AG10803 (cell line): ENCODE measurements around the gene AGTRAP.

Experiments used
- DNase-seq: peaks from one replicate; pipeline ENCODE4 v3.0.0; 2010; ENCODE audit warnings: low read depth
- H3K4me3 ChIP-seq: 2 replicates; pipeline ENCODE4 v1.5.1; 2011; ENCODE audit warnings: mild to moderate bottlenecking, low read length, control low read depth
- TF ChIP-seq, protein P1 (sequence below): conservative IDR thresholded peaks from 2 replicates; pipeline ENCODE4 v1.5.1; 2011; ENCODE audit warnings: mild to moderate bottlenecking, low read length, control low read depth, inconsistent platforms

The AGTRAP gene

DNA sequence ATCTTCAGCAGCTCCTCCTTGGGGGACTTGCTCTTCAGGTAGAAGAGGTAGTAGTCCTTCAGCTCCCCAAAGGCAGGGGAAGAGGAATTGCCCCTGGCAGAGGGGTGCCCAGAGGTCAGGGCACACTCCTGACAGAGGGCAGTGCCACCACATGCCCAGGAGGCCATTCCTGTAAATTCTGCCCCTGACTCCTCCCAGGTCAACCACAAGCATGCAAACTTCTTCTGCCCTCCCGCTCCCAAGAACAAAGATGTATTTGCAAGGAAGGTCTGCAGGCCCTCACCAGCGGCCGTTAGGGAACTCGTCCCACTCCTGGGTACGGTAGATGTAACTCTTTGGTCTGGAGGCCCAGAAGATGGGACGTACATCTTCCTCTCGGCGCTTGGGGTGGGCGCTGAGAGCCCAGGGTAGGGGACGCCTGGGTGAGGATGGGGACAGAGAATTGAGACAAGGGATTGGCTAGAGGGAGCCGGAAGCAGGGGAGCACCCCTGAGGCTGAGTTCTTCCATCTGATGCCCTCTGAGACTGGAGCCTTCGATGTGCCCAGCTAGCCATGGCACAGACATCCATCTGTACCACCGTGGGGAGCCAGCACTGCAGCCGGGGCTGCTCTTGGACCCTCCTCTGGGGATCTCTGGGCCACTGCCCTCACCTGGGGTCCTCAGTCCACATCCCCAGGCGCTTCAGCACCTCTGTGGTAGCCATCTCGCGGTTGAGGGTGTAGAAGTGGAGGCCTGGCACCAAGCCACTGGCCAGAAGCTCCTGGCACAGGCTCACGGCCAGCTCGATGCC is 58.7 kb downstream of the AGTRAP start:
- DNase-seq, result no peak
- TF ChIP-seq, protein P1, sequence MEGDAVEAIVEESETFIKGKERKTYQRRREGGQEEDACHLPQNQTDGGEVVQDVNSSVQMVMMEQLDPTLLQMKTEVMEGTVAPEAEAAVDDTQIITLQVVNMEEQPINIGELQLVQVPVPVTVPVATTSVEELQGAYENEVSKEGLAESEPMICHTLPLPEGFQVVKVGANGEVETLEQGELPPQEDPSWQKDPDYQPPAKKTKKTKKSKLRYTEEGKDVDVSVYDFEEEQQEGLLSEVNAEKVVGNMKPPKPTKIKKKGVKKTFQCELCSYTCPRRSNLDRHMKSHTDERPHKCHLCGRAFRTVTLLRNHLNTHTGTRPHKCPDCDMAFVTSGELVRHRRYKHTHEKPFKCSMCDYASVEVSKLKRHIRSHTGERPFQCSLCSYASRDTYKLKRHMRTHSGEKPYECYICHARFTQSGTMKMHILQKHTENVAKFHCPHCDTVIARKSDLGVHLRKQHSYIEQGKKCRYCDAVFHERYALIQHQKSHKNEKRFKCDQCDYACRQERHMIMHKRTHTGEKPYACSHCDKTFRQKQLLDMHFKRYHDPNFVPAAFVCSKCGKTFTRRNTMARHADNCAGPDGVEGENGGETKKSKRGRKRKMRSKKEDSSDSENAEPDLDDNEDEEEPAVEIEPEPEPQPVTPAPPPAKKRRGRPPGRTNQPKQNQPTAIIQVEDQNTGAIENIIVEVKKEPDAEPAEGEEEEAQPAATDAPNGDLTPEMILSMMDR, result no peak

DNA sequence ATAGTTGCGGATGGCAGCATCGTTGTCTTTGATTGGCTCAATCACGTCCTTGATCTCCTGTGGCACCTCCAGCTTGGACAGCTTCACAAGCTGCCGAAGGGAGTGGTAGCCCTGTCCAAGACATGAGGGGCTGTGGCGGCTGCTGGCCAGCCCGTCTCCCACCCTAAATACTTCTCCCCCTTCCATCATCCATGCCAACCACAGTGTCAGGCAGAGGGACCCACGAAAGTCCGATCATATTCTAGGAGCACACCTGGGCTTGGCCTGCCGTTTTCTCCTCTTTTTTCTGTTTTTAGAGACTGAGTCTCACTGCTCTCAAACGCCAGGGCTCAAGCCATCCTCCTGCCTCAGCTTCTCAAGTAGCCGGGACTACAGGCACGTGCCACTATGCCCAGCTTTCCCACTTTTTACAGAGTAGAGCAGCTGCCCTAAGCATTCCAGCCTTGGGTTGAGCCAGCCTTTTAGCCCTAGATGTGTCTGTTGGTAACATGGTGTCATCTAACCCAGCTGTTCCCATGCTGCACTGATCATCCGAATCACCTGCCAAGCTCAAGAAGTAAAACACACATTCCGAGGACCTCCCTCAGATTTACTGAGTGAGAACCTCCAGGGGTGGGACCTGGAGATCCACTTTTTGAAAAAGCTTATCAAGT is 59.4 kb downstream of the AGTRAP start:
- TF ChIP-seq, protein P1, result no peak
- H3K4me3 ChIP-seq, result no peak overlapping the region
- DNase-seq, result no peak

More for the DNA sequence above, 58.7 kb downstream of the AGTRAP start:
- no peak overlapping the region for H3K4me3 ChIP-seq

DNA sequence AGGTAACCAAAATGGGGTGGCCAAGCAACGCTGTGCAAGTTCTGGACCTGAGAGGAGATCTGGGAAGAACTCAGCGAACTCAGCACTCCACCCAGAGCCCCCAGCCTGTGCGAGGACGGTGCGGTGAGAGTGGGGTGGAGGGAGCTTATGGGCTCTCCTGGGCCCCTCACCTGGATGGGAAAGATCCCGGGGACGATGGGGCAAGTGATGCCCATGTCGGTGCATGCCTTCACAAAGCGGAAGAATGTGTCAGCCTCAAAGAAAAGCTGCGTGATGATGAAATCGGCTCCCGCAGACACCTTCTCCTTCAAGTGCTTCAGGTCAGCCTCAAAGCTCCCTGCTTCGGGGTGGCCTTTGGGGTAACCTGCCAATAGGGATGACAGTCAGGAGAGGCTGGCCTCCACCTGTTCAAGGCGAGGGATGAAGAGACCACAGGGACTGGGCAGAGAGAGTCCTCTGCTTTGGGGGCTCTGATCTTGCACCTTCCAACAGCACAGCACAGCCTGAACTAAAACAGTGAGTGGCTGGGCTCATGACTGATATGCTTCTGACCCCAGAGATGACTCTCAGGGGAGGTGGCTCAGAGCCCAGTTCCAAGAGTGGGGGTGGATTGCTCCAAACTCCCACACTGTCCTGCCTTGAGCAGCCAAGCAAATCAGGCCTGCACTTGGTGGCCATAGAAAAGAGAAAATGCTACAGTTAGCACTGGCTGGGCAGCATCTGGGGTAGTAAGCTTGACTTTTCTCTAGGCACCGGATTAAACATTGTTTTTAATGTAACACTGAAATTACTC is 60.3 kb downstream of the AGTRAP start:
- H3K4me3 ChIP-seq, result no peak overlapping the region
- TF ChIP-seq, protein P1, result no peak
- no peak for DNase-seq

DNA sequence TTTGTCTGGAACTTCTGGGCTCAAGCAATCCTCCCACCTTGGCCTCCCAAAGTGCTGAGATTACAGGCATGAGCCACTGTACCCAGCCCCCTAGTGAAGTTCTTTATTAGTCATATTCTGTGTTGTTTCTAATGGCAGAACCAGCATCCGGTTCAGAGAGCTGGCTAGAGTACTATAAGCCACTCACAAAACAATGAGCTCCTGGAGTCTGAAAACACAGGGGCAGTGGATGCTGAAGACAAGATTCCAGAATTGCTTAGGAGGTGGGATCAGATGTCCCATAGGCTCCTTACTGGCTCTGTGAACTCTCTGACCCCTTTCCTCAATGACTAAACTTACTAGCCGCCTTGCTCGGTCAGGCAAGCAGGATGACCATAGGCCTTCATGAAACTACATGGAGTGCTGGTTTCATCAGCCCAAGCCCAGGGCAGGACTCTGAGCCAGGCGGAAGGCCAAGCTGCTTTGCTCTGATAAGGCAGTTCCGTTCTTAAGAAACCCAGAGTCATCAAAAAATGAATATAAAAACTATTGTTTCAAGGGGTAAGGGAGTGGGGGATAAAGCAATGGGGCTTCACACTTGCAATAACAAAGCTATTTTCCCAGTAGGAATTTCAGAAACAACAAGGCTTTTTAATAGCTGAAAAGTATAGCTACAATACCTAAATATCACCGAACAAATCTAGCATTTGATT is 61.7 kb downstream of the AGTRAP start:
- TF ChIP-seq, protein P1, result no peak
- no peak for DNase-seq
- H3K4me3 ChIP-seq, result no peak overlapping the region

DNA sequence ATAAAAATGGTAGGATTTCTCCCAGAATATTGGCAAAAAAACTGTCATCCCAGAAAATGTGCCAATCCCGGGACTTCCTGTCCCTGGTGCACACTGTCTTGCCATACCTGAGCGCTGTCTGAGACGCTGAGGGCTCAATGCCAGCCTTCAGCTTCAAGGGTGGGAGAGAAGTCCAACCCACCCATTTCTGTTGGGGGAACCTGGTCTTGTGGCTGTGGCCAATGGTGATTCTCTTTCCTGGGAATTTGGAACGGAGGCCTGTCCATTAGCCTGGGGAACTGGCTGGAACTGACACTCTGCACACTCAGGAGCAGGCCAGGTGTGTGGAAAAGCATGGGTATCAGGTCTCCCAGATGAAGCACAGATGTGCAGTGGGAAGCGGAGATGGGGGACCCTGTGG is 63.2 kb downstream of the AGTRAP start:
- TF ChIP-seq, protein P1, result no peak
- no peak for DNase-seq
- H3K4me3 ChIP-seq, result no peak overlapping the region

DNA sequence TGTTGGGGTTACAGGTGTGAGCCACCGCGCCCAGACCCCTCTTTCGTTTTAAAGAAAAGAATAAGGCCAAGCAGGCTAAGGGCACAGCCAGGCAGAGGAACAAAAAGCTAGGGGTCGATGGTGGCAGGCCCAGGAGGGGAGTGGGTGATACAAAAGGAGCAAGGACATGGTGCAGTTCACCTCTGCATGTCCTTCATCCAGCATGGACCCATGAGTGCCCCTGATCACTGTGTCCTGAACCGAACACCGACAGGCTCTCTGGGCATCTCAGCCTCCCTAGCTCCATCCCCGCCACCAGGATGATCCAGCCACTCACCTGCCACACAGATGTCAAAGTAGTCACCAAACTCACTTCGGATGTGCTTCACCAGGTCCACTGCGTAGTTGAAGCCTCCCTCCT is 64.0 kb downstream of the AGTRAP start:
- TF ChIP-seq, protein P1, result no peak

More for the DNA sequence above, 64.0 kb downstream of the AGTRAP start:
- H3K4me3 ChIP-seq, result no peak overlapping the region
- no peak for DNase-seq
